OCI-LY7 (cell line): Measurements from ENCODE around the gene CYP2C9.

Source experiments
- EZH2phosphoT487 ChIP-seq: fragments of 200-600 bp; sonication (generic); IDR thresholded peaks from 2 replicates; pipeline ENCODE4 v1.6.1; 2018; ENCODE audit warnings: low read depth, borderline replicate concordance, mild to moderate bottlenecking, mixed run types, antibody characterized with exemption, low read length, moderate library complexity, mixed read lengths
- TF ChIP-seq, protein P1 (sequence below): fragments of 200-600 bp; sonication (generic); conservative IDR thresholded peaks from 2 replicates; pipeline ENCODE4 v1.5.1; 2014; ENCODE audit warnings: mild to moderate bottlenecking, antibody characterized with exemption, low read length, moderate library complexity, mixed read lengths

DNA sequence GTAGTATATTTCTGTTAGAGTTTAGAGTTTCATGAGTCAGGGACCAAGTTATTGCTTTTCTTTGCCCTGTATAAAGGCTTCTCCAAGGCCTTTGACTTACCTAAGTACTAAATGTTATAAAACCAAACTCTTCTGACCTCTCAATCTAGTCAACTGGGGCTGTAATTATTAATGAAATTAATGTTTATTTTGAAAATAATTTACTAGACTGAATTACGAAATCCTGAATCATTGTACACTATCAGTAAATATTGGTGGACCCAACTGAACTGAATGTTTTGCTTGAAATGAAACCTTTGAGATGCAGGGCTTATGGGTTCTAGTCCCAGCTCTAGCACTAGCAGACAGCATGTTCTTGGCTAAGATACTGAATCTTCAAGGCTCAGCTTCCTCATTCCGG, 1.7 kb upstream of the CYP2C9 start:
- TF ChIP-seq, protein P1, sequence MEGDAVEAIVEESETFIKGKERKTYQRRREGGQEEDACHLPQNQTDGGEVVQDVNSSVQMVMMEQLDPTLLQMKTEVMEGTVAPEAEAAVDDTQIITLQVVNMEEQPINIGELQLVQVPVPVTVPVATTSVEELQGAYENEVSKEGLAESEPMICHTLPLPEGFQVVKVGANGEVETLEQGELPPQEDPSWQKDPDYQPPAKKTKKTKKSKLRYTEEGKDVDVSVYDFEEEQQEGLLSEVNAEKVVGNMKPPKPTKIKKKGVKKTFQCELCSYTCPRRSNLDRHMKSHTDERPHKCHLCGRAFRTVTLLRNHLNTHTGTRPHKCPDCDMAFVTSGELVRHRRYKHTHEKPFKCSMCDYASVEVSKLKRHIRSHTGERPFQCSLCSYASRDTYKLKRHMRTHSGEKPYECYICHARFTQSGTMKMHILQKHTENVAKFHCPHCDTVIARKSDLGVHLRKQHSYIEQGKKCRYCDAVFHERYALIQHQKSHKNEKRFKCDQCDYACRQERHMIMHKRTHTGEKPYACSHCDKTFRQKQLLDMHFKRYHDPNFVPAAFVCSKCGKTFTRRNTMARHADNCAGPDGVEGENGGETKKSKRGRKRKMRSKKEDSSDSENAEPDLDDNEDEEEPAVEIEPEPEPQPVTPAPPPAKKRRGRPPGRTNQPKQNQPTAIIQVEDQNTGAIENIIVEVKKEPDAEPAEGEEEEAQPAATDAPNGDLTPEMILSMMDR: no peak
- TF ChIP-seq EZH2phosphoT487: no peak
